CD1c-positive myeloid dendritic cell (primary cell): ENCODE data around the gene MCTP2.
"Not testable (repeated sequence)": the region's sequence is repeated elsewhere in the genome, so short reads cannot be mapped to it uniquely, and the experiment has no call there.

ENCODE experiments used
- DNase-seq: peaks from one replicate; pipeline ENCODE4 v3.0.0-alpha.2; 2016; ENCODE audit errors: extremely low spot score

MCTP2 gene

DNA sequence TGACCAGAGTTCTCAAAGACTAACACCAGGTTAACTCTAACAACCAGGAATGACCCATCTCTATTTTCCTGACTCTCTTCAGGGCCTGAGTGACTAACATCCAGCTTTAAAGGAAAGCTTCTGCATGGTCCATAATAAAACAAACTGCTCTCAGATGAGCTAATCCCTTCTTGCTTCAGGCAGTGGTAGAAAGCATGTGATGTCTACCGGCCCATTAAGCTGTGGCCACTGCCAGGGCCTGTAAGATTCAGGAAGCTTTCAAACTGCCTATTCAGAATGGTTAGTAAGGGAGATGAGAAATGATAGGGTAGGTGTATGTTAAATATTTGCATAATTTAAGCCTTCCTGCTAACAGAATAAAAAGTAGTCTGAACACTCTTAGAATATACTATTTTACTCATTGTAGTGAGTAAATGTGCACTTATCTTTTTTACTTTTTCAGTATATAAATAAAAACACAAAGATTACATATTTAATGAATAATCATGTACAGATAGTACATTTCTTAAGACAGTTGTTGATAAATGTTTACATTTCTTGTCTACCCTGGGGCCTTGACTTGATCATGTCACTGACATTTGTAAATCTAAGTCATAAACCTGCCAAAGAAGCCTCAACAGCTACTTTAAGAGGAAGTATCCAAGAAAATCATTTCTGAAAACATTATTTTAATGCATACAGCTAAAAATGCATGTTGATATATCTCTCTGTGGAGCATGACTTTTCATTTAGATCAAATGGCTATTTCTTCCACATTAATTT lies 222.0 kb downstream of the MCTP2 start:
- DNase-seq, result peak; percentile 55

GRCh38 chr15:94455297-94455696 lies 223.9 kb downstream of the MCTP2 start:
- DNase-seq, result no peak

DNA sequence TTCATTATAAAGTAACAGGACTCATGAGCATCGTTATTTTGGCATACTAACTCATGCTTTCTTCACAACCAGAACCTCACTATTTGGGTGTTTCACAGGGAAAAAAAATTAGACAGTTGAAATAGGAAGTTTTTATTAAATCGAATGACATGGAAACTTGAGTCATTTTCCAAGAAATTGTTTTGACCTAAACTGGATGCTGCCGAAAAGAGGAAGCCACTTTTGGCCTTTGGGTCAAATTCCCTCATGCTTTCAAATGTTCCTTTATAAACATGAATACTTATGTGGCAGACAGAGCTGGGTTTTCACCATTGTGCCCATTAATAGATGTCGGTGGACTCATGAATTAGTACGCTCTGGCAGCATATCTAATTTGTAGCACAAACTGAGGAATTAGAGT lies 224.9 kb downstream of the MCTP2 start:
- peak; percentile 85 for DNase-seq

- peak; percentile 57 for DNase-seq
Observed at GRCh38 chr15:94457661-94458060, 226.3 kb downstream of the MCTP2 start.

- no peak for DNase-seq
Observed at GRCh38 chr15:94460624-94461023, 229.3 kb downstream of the MCTP2 start.

GRCh38 chr15:94467034-94467433 lies 235.7 kb downstream of the MCTP2 start:
- DNase-seq, result no peak

DNA sequence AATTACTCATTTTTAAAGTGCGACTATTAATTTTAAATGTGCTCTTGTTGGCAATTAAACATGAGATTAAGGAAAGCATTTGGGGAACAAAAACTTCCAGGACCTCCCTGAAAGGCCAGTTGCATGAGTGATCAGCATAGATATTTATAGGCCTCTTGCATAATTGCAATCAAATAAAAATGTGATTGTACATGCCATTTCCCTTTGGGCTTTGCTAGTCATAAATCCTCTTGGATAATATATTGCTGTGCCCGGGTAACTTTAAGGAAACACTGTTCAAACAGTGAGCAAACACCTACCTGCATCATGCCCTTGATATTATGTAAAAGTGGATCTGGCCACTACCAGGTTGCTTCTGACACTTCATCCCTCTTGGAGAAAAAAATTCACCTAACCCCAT lies 239.1 kb downstream of the MCTP2 start:
- peak; percentile 4 for DNase-seq

GRCh38 chr15:94476686-94477085 lies 245.3 kb downstream of the MCTP2 start:
- DNase-seq, result no peak

- DNase-seq, result no peak
Observed at GRCh38 chr15:94477913-94478553, 246.7 kb downstream of the MCTP2 start.

- no peak for DNase-seq
Observed at GRCh38 chr15:94478763-94479162, 247.4 kb downstream of the MCTP2 start.

DNA sequence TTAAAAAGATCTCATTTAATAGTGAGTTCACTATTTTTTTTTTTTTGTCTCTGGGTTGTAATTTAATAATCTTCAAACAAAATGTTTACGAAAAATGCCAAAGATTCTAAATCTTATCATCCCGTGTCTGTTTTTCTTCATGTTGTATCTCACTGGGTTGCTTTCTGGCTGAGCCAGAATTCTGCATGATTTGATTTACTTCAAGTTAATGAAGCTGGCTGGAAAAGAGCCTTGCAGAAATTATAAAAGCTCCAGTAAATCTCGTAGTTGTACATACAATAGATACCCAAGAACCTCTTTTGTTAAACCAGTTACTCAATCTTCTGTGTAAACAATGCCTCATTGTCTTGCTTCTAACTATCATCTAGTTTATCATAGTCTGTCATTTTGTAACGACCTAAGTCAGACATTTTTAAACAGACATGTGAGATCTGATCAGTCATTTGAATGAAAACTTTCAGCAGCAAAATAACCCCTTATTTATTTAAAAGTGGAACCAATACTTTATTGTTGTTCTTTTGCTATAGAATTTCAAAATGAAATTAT lies 249.0 kb downstream of the MCTP2 start:
- no peak for DNase-seq

GRCh38 chr15:94485148-94485719 lies 253.9 kb downstream of the MCTP2 start:
- no peak for DNase-seq

DNA sequence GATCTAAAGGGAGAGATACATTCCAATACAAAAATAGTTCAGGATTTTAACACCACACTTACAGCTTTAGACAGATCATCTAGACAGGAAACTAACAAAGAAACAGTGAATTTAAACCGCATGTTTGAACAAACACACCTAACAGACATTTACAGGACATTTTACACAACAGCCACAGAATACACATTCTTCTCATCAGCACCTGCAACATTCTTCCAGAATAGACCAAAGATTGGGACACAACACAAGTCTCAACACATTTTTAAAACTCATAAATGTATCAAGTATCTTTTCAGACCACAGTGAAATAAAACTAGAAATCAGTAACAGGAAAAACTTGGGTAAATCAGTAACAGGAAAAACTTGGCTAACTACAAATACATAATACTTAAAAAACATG lies 256.3 kb downstream of the MCTP2 start:
- no peak for DNase-seq

DNA sequence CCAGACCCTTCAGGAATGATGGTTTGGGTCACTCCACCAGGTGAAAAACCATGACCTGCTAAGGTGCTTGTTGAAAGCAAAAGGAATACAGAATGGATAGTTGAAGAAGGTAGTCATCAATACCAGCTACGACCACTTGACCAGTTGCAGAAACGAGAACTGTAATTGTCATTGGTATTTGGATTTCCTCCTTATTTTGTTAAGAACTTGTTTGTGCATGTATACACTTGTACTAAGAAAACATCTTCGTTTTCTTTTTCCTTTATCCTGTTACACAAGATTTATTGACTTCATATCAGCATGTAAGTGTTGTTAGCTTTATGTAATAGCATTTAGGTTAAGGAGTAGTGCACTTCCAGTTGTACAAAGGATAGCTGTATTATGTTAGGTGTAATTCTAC lies 261.8 kb downstream of the MCTP2 start:
- DNase-seq, result no peak

GRCh38 chr15:94493586-94493985 lies 262.2 kb downstream of the MCTP2 start:
- not testable (repeated sequence) for DNase-seq

DNA sequence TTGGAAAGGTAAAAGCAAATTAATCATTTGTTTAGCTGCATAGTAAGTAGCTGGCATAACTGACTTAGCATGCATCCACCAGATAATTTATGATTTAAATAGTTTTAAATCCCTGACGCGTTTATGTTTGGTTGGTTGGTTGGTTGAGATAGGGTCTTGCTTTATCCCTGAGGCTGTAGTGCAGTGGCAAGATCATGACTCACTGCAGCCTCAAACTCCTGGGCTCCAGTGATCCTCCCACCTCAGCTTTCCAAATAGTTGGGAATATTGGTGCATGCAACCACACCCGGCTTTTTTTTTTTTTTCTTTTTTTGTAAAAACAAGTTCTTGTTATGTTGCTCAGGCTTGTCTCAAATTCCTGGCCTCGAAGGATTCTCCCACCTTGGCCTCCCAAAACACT lies 263.4 kb downstream of the MCTP2 start:
- DNase-seq, result no peak

DNA sequence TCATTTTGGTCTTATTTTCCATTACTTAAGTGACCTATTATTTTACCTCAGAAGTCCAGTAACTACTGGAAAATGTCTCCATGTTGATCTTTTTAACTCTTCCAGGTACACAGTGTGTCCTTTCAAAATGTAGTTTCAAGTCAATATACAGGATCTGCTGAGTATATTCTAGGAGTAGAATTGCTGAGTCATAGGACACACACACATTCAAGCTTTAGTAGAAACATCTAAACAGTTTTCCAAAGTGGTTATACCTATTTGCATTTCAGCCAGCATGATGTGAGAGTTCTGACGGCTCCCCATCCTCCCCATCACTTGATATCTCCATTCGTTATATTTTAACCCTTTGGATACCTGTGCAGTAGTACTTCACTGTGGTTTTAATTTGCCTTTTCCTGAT lies 271.9 kb downstream of the MCTP2 start:
- DNase-seq, result no peak

GRCh38 chr15:94509259-94509658 lies 277.9 kb downstream of the MCTP2 start:
- no peak for DNase-seq

- DNase-seq, result no peak
Observed at GRCh38 chr15:94522125-94522524, 290.8 kb downstream of the MCTP2 start.

GRCh38 chr15:94523873-94524272 lies 292.5 kb downstream of the MCTP2 start:
- DNase-seq, result no peak

DNA sequence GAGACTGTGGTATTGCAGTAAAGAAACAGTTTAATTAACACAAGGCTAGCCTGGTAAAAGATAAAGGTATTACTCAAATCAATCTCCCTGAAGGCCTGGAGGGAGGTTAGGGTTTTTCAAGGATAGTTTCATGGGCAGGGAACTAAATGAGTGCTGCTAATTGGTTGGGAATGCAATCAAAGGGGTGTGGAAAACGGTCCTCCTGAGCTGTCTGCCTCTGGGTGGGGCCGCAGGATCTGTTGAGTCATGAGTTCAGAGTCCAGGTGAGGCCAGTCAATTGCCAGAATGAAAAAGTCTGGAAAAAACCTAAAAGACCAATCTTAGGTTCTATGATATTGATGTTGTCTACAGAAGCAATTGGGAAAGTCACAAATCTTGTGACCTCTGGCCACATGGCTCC lies 293.2 kb downstream of the MCTP2 start:
- no peak for DNase-seq

GRCh38 chr15:94526071-94526689 lies 294.8 kb downstream of the MCTP2 start:
- no peak for DNase-seq
